OCI-M1 (cell line): ENCODE results near the gene RAET1G.
A peak's percentile ranks its signal among the peaks of the same experiment; 100 is the strongest.
"Not testable (repeated sequence)": the region's sequence is repeated elsewhere in the genome, so short reads cannot be mapped to it uniquely, and the experiment has no call there.

Experiments used
- DNase-seq: peaks from one replicate; lab custom pipeline; 2025; lab: John Stamatoyannopoulos, UW

Gene RAET1G

GRCh38 chr6:149934249-149935156 lies 11.6 kb upstream of the RAET1G start:
- peak; percentile 88 for DNase-seq

GRCh38 chr6:149933461-149933860 lies 10.5 kb upstream of the RAET1G start:
- DNase-seq, result no peak

- DNase-seq, result no peak
Observed at GRCh38 chr6:149933036-149933435, 10.1 kb upstream of the RAET1G start.

- no peak for DNase-seq
Observed at GRCh38 chr6:149931501-149931900, 8.6 kb upstream of the RAET1G start.

- DNase-seq, result no peak
Observed at GRCh38 chr6:149929422-149929821, 6.5 kb upstream of the RAET1G start.

- DNase-seq, result not testable (repeated sequence)
Observed at GRCh38 chr6:149927025-149927424, 4.1 kb upstream of the RAET1G start.

GRCh38 chr6:149925974-149926777 lies 3.3 kb upstream of the RAET1G start:
- DNase-seq, result peak; percentile 86

GRCh38 chr6:149925253-149925973 lies 2.5 kb upstream of the RAET1G start:
- DNase-seq, result no peak

- no peak for DNase-seq
Observed at GRCh38 chr6:149924933-149925252, 2.0 kb upstream of the RAET1G start.

- no peak for DNase-seq
Observed at GRCh38 chr6:149924206-149924932, 1.4 kb upstream of the RAET1G start.

- DNase-seq, result no peak
Observed at GRCh38 chr6:149923327-149923986, 536 bp upstream of the RAET1G start.

GRCh38 chr6:149922091-149922490 lies 830 bp downstream of the RAET1G start:
- not testable (repeated sequence) for DNase-seq

- no peak for DNase-seq
Observed at GRCh38 chr6:149921361-149921760, 1.6 kb downstream of the RAET1G start.

GRCh38 chr6:149919834-149920225 lies 3.1 kb downstream of the RAET1G start:
- no peak for DNase-seq

GRCh38 chr6:149919126-149919833 lies 3.6 kb downstream of the RAET1G start:
- not testable (repeated sequence) for DNase-seq

GRCh38 chr6:149918151-149918905 lies 4.6 kb downstream of the RAET1G start:
- no peak for DNase-seq

GRCh38 chr6:149917679-149918078 lies 5.2 kb downstream of the RAET1G start:
- DNase-seq, result no peak

GRCh38 chr6:149915970-149916865 lies 6.7 kb downstream of the RAET1G start:
- no peak for DNase-seq
